Brain microvascular endothelial cell (primary cell): Measurements from ENCODE around the gene GP5.
A peak's percentile ranks its signal among the peaks of the same experiment; 100 is the strongest.

ENCODE experiments used
- DNase-seq: peaks from one replicate; pipeline ENCODE4 v3.0.0-alpha.2; 2020
- H3K27ac ChIP-seq: fragments of 250-450 bp; sonication (Bioruptor Pico); 2 replicates; pipeline ENCODE4 v1.5.1; 2020; ENCODE audit warnings: mild to moderate bottlenecking, moderate library complexity
- H3K27me3 ChIP-seq: fragments of 250-450 bp; sonication (Bioruptor Pico); replicated peaks from 2 replicates; pipeline ENCODE4 v1.5.1; 2020; ENCODE audit warnings: mild to moderate bottlenecking
- H3K36me3 ChIP-seq: fragments of 250-450 bp; sonication (Bioruptor Pico); replicated peaks from 2 replicates; pipeline ENCODE4 v1.5.1; 2020; ENCODE audit warnings: mild to moderate bottlenecking
- H3K4me3 ChIP-seq: 2 replicates; pipeline ENCODE4 v1.5.1; 2011; ENCODE audit warnings: low read depth, mild to moderate bottlenecking, control low read depth, low read length, moderate library complexity
- in situ Hi-C: cut with HindIII; loops from 2 replicates; pipeline ENCODE4 v1.10.0; 2017; ENCODE audit warnings: low sequenced_read_pairs, low pct_ligation_motif_present
- TF ChIP-seq, protein P1 (sequence below): IDR thresholded peaks from 2 replicates; pipeline ENCODE4 v1.5.1; 2011; ENCODE audit warnings: low read depth, mild to moderate bottlenecking, moderate library complexity, low read length, control low read depth, inconsistent platforms; ENCODE audit errors: missing control alignments

Gene GP5

DNA sequence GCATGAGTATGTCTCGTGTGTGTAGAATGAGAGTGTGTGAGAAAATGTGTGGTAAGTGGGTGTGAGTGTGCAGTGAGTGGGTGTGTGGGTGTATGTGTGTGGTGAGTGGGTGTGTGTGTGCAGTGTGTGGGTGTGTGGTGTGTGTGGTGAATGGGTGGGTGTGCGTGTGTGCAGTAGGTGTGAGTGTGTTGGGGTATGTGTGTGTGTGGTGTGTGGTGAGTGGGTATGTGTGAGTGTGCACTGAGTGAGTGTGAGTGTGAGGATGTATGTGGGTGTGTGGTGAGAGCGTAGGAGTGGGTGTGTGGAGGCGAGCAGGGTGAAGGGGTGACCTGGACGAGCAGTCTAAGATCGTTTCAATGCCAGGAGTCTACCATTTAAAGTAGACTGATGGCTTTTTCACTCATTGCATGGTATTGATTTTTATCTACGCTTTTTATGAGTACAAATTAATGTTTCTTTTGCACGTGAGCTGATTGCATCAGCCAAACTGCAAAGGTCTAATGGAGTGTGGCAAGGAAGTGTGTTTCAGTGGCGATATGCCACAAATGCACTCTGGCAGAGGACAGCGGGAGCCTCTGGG is 46.3 kb downstream of the GP5 start:
- DNase-seq, result no peak
- H3K4me3 ChIP-seq, result no peak overlapping the region
- H3K27ac ChIP-seq, result no peak overlapping the region
- in situ Hi-C loops, result no loop called here
- TF ChIP-seq, protein P1, sequence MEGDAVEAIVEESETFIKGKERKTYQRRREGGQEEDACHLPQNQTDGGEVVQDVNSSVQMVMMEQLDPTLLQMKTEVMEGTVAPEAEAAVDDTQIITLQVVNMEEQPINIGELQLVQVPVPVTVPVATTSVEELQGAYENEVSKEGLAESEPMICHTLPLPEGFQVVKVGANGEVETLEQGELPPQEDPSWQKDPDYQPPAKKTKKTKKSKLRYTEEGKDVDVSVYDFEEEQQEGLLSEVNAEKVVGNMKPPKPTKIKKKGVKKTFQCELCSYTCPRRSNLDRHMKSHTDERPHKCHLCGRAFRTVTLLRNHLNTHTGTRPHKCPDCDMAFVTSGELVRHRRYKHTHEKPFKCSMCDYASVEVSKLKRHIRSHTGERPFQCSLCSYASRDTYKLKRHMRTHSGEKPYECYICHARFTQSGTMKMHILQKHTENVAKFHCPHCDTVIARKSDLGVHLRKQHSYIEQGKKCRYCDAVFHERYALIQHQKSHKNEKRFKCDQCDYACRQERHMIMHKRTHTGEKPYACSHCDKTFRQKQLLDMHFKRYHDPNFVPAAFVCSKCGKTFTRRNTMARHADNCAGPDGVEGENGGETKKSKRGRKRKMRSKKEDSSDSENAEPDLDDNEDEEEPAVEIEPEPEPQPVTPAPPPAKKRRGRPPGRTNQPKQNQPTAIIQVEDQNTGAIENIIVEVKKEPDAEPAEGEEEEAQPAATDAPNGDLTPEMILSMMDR, result no peak
- H3K36me3 ChIP-seq, result no peaks in the 10 kb centered on the region
- H3K27me3 ChIP-seq, result peaks cover 4% of the 10 kb centered on the region

- no peak overlapping the region for H3K27ac ChIP-seq
- TF ChIP-seq, protein P1, result no peak
- in situ Hi-C loops, result no loop called here
- H3K36me3 ChIP-seq, result no peaks in the 10 kb centered on the region
- DNase-seq, result no peak
- H3K27me3 ChIP-seq, result no peaks in the 10 kb centered on the region
- no peak overlapping the region for H3K4me3 ChIP-seq
These were observed 47.0 kb downstream of the GP5 start for GRCh38 chr3:194351952-194352536.

- in situ Hi-C loops, result no loop called here
- H3K27ac ChIP-seq, result peak within 1 kb of the TSS; percentile 47
These were observed 47.9 kb downstream of the GP5 start, which contains the start of gene CPN2 for GRCh38 chr3:194351080-194351672. CPN2 (minus strand) TSS chr3:194351328; CDS start chr3:194342702, 8,626 bp downstream.

GRCh38 chr3:194350726-194351071 is 48.4 kb downstream of the GP5 start:
- in situ Hi-C loops, result no loop called here
- H3K27ac ChIP-seq, result no peak overlapping the region
- H3K27me3 ChIP-seq, result peaks cover 3% of the 10 kb centered on the region
- H3K4me3 ChIP-seq, result no peak overlapping the region
- no peaks in the 10 kb centered on the region for H3K36me3 ChIP-seq
- no peak for DNase-seq
- TF ChIP-seq, protein P1, result no peak

More at GRCh38 chr3:194351080-194351672, 47.9 kb downstream of the GP5 start, which contains the start of gene CPN2:
- Histone ChIP-seq H3K36me3 (no peaks in the 10 kb centered on the region), H3K27me3 (peaks cover 3% of the 10 kb centered on the region), H3K4me3 (no peak within 1 kb of the TSS)
- no peak for DNase-seq
- TF ChIP-seq, protein P1, result no peak

- H3K36me3 ChIP-seq, result no peaks in the 10 kb centered on the region
- H3K27ac ChIP-seq, result no peak overlapping the region
- in situ Hi-C loops, result no loop called here
- DNase-seq, result no peak
- H3K4me3 ChIP-seq, result no peak overlapping the region
- TF ChIP-seq, protein P1, result no peak
- H3K27me3 ChIP-seq, result peaks cover 4% of the 10 kb centered on the region
These were observed 50.7 kb downstream of the GP5 start for GRCh38 chr3:194348354-194348753.

- in situ Hi-C loops, result no loop called here
These were observed 52.4 kb downstream of the GP5 start for GRCh38 chr3:194346621-194347020.

More at GRCh38 chr3:194346621-194347020, 52.4 kb downstream of the GP5 start:
- TF ChIP-seq, protein P1, result no peak
- Histone ChIP-seq H3K4me3 (no peak overlapping the region), H3K36me3 (no peaks in the 10 kb centered on the region), H3K27me3 (peaks cover 8% of the 10 kb centered on the region), H3K27ac (no peak overlapping the region)
- no peak for DNase-seq
